Neutrophil (primary cell): ENCODE data around the gene MARCHF10.

Experiments
- H3K27ac ChIP-seq: fragments of 200-600 bp; sonication (generic); 2 replicates; pipeline ENCODE4 v1.5.1; 2016; ENCODE audit warnings: mild to moderate bottlenecking, moderate library complexity
- H3K27me3 ChIP-seq: fragments of 200-600 bp; sonication (generic); 2 replicates; pipeline ENCODE4 v1.6.0; 2016; ENCODE audit warnings: mild to moderate bottlenecking
- H3K36me3 ChIP-seq: fragments of 200-600 bp; sonication (generic); 2 replicates; pipeline ENCODE4 v1.5.1; 2017
- H3K4me1 ChIP-seq, 2 experiments: fragments of 200-600 bp in 1 of 2; sonication (generic) in 1 of 2; 1 replicate in 1 of 2; 2 replicates in 1 of 2; pipeline versions ENCODE4 v1.5.1 to v1.6.1; 2013 to 2016; ENCODE audit warnings: low read depth in 1 of 2, low read length in 1 of 2, mild to moderate bottlenecking in 1 of 2, moderate library complexity in 1 of 2; ENCODE audit not compliant: control insufficient read depth in 1 of 2, insufficient read depth in 1 of 2
- H3K4me3 ChIP-seq, 2 experiments: fragments of 200-600 bp in 1 of 2; sonication (generic) in 1 of 2; 1 replicate in 1 of 2; 2 replicates in 1 of 2; pipeline ENCODE4 v1.5.1; 2013 to 2016; ENCODE audit warnings: low read depth in 1 of 2, low read length in 1 of 2, mild to moderate bottlenecking in 1 of 2, moderate library complexity in 1 of 2
- H3K9me3 ChIP-seq: fragments of 200-600 bp; sonication (generic); 2 replicates; pipeline ENCODE4 v1.5.1; 2016
- TF ChIP-seq, protein P1 (sequence below): fragments of 200-600 bp; sonication (generic); IDR thresholded peaks from 2 replicates; pipeline ENCODE4 v1.5.1; 2016; ENCODE audit warnings: antibody characterized with exemption

Gene MARCHF10

DNA sequence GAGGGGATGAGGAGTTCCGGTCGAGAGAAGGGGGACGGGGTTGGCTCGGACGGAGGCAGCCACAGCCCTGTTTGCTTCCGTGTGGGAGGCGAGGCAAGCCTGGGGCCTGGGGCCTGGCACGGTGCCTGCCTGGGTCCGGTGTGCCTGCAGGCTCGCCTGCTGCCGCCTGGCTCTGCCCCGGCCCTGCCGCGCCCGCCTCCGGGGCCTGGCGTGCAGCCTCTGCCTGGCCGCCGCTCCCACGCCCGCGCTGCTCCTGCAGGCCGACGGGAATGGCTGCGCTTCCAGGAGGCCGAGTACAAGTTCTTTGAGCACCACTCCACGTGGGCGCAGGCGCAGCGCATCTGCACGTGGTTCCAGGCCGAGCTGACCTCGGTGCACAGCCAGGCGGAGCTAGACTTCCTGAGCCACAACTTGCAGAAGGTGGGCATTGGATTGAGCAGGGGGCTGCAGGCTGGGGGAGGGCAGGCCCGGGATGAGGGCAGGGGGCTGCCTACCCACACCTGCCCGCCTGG, 127.5 kb downstream of the MARCHF10 start:
- H3K9me3 ChIP-seq, result no peaks in the 10 kb centered on the region
- no peaks in the 10 kb centered on the region for H3K27me3 ChIP-seq
- TF ChIP-seq, protein P1, sequence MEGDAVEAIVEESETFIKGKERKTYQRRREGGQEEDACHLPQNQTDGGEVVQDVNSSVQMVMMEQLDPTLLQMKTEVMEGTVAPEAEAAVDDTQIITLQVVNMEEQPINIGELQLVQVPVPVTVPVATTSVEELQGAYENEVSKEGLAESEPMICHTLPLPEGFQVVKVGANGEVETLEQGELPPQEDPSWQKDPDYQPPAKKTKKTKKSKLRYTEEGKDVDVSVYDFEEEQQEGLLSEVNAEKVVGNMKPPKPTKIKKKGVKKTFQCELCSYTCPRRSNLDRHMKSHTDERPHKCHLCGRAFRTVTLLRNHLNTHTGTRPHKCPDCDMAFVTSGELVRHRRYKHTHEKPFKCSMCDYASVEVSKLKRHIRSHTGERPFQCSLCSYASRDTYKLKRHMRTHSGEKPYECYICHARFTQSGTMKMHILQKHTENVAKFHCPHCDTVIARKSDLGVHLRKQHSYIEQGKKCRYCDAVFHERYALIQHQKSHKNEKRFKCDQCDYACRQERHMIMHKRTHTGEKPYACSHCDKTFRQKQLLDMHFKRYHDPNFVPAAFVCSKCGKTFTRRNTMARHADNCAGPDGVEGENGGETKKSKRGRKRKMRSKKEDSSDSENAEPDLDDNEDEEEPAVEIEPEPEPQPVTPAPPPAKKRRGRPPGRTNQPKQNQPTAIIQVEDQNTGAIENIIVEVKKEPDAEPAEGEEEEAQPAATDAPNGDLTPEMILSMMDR, result no peak
- no peak overlapping the region for H3K4me3 ChIP-seq
- H3K4me1 ChIP-seq, result no peaks in the 10 kb centered on the region
- H3K36me3 ChIP-seq, result no peaks in the 10 kb centered on the region
- H3K27ac ChIP-seq, result no peak overlapping the region

- H3K36me3 ChIP-seq, result no peaks in the 10 kb centered on the region
- H3K27ac ChIP-seq, result no peak overlapping the region
- H3K4me1 ChIP-seq, result no peaks in the 10 kb centered on the region
These were observed 128.2 kb downstream of the MARCHF10 start for GRCh38 chr17:62679866-62680377.

GRCh38 chr17:62678214-62678919, 129.7 kb downstream of the MARCHF10 start:
- H3K4me1 ChIP-seq, result no peaks in the 10 kb centered on the region
- H3K27me3 ChIP-seq, result no peaks in the 10 kb centered on the region
- H3K27ac ChIP-seq, result no peak overlapping the region
- H3K4me3 ChIP-seq, result no peak overlapping the region
- H3K9me3 ChIP-seq, result no peaks in the 10 kb centered on the region
- H3K36me3 ChIP-seq, result no peaks in the 10 kb centered on the region
- TF ChIP-seq, protein P1, result no peak

More at GRCh38 chr17:62679866-62680377, 128.2 kb downstream of the MARCHF10 start:
- Histone ChIP-seq H3K9me3 (no peaks in the 10 kb centered on the region), H3K4me3 (no peak overlapping the region), H3K27me3 (no peaks in the 10 kb centered on the region)
- TF ChIP-seq, protein P1, result no peak

DNA sequence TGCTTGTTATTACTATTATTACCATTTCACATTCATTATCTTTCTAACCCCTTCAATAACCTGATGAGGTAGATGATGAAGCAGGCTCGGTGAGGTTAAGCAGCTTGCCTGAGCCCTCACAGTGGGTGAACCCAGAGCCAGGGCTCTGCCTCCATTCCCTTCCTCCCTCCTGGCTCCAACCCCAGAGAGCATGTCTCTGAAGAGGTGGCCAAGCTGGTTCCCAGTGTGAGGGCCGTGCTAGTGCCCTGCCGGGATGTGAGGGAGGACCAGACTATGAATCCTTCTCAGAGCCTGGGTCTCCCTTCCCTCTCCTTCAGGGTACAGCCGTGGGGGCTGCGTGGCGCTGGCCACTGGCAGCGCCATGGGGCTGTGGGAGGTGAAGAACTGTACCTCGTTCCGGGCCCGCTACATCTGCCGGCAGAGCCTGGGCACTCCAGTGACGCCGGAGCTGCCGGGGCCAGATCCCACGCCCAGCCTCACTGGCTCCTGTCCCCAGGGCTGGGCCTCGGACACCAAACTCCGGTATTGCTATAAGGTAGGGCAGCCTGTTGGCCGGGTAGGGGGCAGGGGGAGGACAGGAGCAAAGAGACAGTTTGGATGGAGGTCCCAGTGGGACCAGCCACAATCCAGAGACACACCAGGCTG, 131.0 kb downstream of the MARCHF10 start:
- Histone ChIP-seq H3K36me3 (no peaks in the 10 kb centered on the region), H3K4me1 (no peaks in the 10 kb centered on the region)
- TF ChIP-seq, protein P1, result no peak

GRCh38 chr17:62676231-62676943, 131.7 kb downstream of the MARCHF10 start:
- H3K36me3 ChIP-seq, result no peaks in the 10 kb centered on the region
- no peaks in the 10 kb centered on the region for H3K27me3 ChIP-seq
- H3K27ac ChIP-seq, result no peak overlapping the region
- H3K4me1 ChIP-seq, result no peaks in the 10 kb centered on the region
- no peaks in the 10 kb centered on the region for H3K9me3 ChIP-seq
- H3K4me3 ChIP-seq, result no peak overlapping the region
- TF ChIP-seq, protein P1, result no peak

More for the DNA sequence above, 131.0 kb downstream of the MARCHF10 start:
- Histone ChIP-seq H3K9me3 (no peaks in the 10 kb centered on the region), H3K27me3 (no peaks in the 10 kb centered on the region), H3K4me3 (no peak overlapping the region), H3K27ac (no peak overlapping the region)
